Activated CD4-positive, alpha-beta T cell treated with anti-CD3 and anti-CD28 coated beads, Interleukin-2, amount 10 ng/mL, durations not matched to agents 7 days and 5 days (primary cell): Measurements from ENCODE around the gene ALKBH4. TPM values are rescaled to one million over a fixed set of nuclear protein-coding genes. Genes with fewer than 3 reads are reported as not detected.

Experiments
- CTCF ChIA-PET: fragments of 350-600 bp; sonication (Branson Sonifier 250); formaldehyde crosslinking; loops from one replicate; lab custom pipeline; 2021; ENCODE audit warnings: antibody characterized with exemption; lab: Charles Lee
- POLR2A ChIA-PET: fragments of 350-600 bp; sonication (Branson Sonifier 250); formaldehyde crosslinking; loops from one replicate; lab custom pipeline; 2021; ENCODE audit warnings: antibody characterized with exemption; lab: Charles Lee
- DNase-seq: peaks from one replicate; pipeline ENCODE4 v3.0.0-alpha.2; 2020
- H3K27ac Mint-ChIP-seq: one replicate; pipeline ENCODE4 v1.8.0; 2021; ENCODE audit warnings: mild to moderate bottlenecking, moderate library complexity, mixed read lengths
- H3K27me3 Mint-ChIP-seq: one replicate; pipeline ENCODE4 v1.8.0; 2021; ENCODE audit warnings: mixed read lengths
- H3K36me3 Mint-ChIP-seq: one replicate; pipeline ENCODE4 v1.8.0; 2021; ENCODE audit warnings: low read depth, mixed read lengths
- H3K4me1 Mint-ChIP-seq: one replicate; pipeline ENCODE4 v1.8.0; 2021; ENCODE audit warnings: mixed read lengths
- H3K4me3 Mint-ChIP-seq: one replicate; pipeline ENCODE4 v1.8.0; 2021; ENCODE audit warnings: mild to moderate bottlenecking, moderate library complexity, mixed read lengths
- H3K9me3 Mint-ChIP-seq: one replicate; pipeline ENCODE4 v1.8.0; 2021; ENCODE audit warnings: mixed read lengths
- total RNA-seq, 2 experiments: library from RNA; stranded (reverse); gene quantifications; one replicate each; pipeline ENCODE4 v1.2.3, GENCODE V29; 2021

ALKBH4 gene
- total RNA-seq, 2 experiments from 2014 or later: 10.5 to 12.9 TPM

GRCh38 chr7:102471791-102472125, 7.1 kb upstream of the ALKBH4 start:
- Mint-ChIP-seq H3K4me3 (no peak overlapping the region), H3K36me3 (peaks cover 5% of the 10 kb centered on the region), H3K27me3 (no peaks in the 10 kb centered on the region), H3K4me1 (peaks cover 2% of the 10 kb centered on the region), H3K27ac (no peak overlapping the region), H3K9me3 (no peaks in the 10 kb centered on the region)
- DNase-seq: no peak
- ChIA-PET CTCF (no interaction called here), POLR2A (no interaction called here)

GRCh38 chr7:102469972-102470825, 5.5 kb upstream of the ALKBH4 start:
- Mint-ChIP-seq H3K27me3 (no peaks in the 10 kb centered on the region), H3K4me1 (peaks cover 12% of the 10 kb centered on the region), H3K4me3 (no peak overlapping the region), H3K36me3 (peaks cover 6% of the 10 kb centered on the region), H3K27ac (no peak overlapping the region), H3K9me3 (no peaks in the 10 kb centered on the region)
- CTCF ChIA-PET: no interaction called here
- DNase-seq: no peak
- POLR2A ChIA-PET: no interaction called here

- no peaks in the 10 kb centered on the region for H3K9me3 Mint-ChIP-seq
- no peak overlapping the region for H3K4me3 Mint-ChIP-seq
- no peak for DNase-seq
- CTCF ChIA-PET: no interaction called here
- no peak overlapping the region for H3K27ac Mint-ChIP-seq
- peaks cover 6% of the 10 kb centered on the region for H3K36me3 Mint-ChIP-seq
- peaks cover 12% of the 10 kb centered on the region for H3K4me1 Mint-ChIP-seq
- no peaks in the 10 kb centered on the region for H3K27me3 Mint-ChIP-seq
- POLR2A ChIA-PET: no interaction called here
These were observed 4.8 kb upstream of the ALKBH4 start for GRCh38 chr7:102469351-102469971.

GRCh38 chr7:102468478-102469350, 4.1 kb upstream of the ALKBH4 start:
- Mint-ChIP-seq H3K36me3 (peaks cover 6% of the 10 kb centered on the region), H3K4me3 (no peak overlapping the region), H3K27ac (peak overlapping the region; percentile 62), H3K9me3 (no peaks in the 10 kb centered on the region), H3K27me3 (no peaks in the 10 kb centered on the region), H3K4me1 (peaks cover 17% of the 10 kb centered on the region)
- ChIA-PET CTCF (no interaction called here), POLR2A (no interaction called here)
- DNase-seq: no peak

- peaks cover 6% of the 10 kb centered on the region for H3K36me3 Mint-ChIP-seq
- H3K4me1 Mint-ChIP-seq: peaks cover 21% of the 10 kb centered on the region
- no peaks in the 10 kb centered on the region for H3K9me3 Mint-ChIP-seq
- no peak overlapping the region for H3K4me3 Mint-ChIP-seq
- H3K27me3 Mint-ChIP-seq: no peaks in the 10 kb centered on the region
- ChIA-PET POLR2A (no interaction called here), CTCF (interaction anchor here (1.5 kb wide), 1 partner anchor 42 kb away, joined by 3 read pairs; no protein-coding TSS in a partner anchor)
- DNase-seq: no peak
- H3K27ac Mint-ChIP-seq: no peak overlapping the region
These were observed 3.2 kb upstream of the ALKBH4 start for GRCh38 chr7:102467581-102468477.

GRCh38 chr7:102466097-102466496, 1.4 kb upstream of the ALKBH4 start:
- Mint-ChIP-seq H3K9me3 (no peaks in the 10 kb centered on the region), H3K4me1 (peaks cover 26% of the 10 kb centered on the region), H3K27me3 (no peaks in the 10 kb centered on the region), H3K36me3 (peaks cover 4% of the 10 kb centered on the region), H3K27ac (no peak overlapping the region), H3K4me3 (peak overlapping the region; percentile 96)
- ChIA-PET CTCF (interaction anchor here (0.6 to 1.5 kb wide), 2 partner anchors 18 to 41 kb away, joined by 3 read pairs; no protein-coding TSS in a partner anchor), POLR2A (no interaction called here)
- no peak for DNase-seq

DNA sequence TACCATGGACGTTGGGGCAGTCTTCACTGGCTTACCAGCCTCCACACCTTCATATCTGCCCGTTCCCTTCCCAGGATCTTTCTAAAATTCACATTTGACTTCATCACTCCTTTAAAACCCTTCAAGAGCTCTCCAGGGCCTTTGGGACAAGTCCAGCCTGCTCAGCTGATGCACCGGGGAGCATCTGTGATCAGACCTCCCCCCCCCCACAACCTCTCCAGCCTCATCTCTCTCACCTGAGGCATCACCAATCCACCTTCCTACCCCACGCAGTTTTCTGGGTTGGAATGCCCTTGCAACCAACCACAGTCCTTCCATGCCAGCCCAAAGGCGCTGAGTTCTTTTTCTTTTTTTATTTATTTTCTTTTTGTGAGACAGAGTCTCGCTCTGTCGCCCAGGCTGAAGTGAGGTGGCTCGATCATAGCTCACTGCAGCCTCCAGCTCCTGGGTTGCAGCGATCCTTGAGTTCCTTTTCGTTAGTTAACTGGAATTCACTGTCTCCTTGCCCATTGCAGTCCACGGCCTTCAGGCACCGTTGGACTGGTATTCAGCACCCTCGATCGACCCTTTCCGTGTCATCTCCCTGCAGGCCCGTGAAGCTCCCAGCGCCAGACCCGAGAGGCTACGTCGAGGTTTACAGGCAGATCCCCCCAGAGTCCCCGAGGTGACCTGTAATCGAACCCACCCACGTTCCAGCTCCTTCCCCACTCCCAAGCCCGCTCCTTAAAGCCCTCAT, 654 bp downstream of the ALKBH4 start:
- no peak for DNase-seq
- POLR2A ChIA-PET: no interaction called here
- peak overlapping the region; percentile 96 for H3K4me3 Mint-ChIP-seq
- CTCF ChIA-PET: interaction anchor here (0.7 to 2.0 kb wide), 5 partner anchors 16 to 66 kb away, joined by 3 to 7 read pairs (median 4); no protein-coding TSS in a partner anchor
- peak overlapping the region; percentile 91 for H3K27ac Mint-ChIP-seq
- no peaks in the 10 kb centered on the region for H3K9me3 Mint-ChIP-seq
- peaks cover 2% of the 10 kb centered on the region for H3K36me3 Mint-ChIP-seq
- H3K4me1 Mint-ChIP-seq: peaks cover 26% of the 10 kb centered on the region
- H3K27me3 Mint-ChIP-seq: no peaks in the 10 kb centered on the region

GRCh38 chr7:102460467-102460866, 4.2 kb downstream of the ALKBH4 start:
- no peak overlapping the region for H3K27ac Mint-ChIP-seq
- no peak overlapping the region for H3K4me3 Mint-ChIP-seq
- no peaks in the 10 kb centered on the region for H3K9me3 Mint-ChIP-seq
- DNase-seq: no peak
- H3K36me3 Mint-ChIP-seq: peaks cover 6% of the 10 kb centered on the region
- H3K4me1 Mint-ChIP-seq: peaks cover 15% of the 10 kb centered on the region
- ChIA-PET CTCF (interaction anchor here (0.6 kb wide), 1 partner anchor 21 kb away, joined by 3 read pairs; no protein-coding TSS in a partner anchor), POLR2A (interaction anchor here (1.4 kb wide), 1 partner anchor 12 kb away, joined by 5 read pairs; no protein-coding TSS in a partner anchor)
- no peaks in the 10 kb centered on the region for H3K27me3 Mint-ChIP-seq

DNA sequence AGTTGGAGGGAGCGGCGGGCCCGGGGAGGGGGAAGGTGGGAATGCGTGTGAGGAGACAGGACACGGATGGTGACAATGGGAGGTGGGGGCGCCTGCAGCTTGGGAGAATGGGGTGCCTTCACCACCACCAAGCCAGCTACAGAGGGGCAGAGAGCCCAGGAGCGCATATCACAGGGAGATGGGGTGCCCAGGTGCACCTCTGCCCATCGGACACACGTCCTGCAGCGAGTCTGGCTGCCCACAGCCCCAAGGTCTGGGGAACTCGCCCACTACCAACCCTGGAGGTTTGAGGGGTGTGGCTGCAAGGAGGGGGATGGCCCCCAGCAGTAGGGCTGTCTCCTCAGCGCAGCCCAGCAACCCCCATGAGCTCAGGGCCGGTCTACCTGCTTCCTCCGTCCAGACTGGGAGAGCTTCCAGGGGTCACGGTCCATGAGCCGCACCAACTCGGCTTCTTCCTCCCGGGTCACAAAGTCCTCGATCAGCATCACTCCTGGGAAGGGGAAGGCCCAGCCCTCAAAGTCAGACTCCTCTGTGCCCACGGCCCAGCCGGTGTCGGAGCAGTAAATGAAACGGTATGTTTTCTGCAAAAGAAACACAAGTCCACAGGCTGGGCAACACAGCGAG, 5.3 kb downstream of the ALKBH4 start:
- Mint-ChIP-seq H3K4me3 (no peak overlapping the region), H3K27me3 (no peaks in the 10 kb centered on the region), H3K36me3 (peaks cover 6% of the 10 kb centered on the region), H3K9me3 (no peaks in the 10 kb centered on the region), H3K27ac (no peak overlapping the region), H3K4me1 (peaks cover 14% of the 10 kb centered on the region)
- ChIA-PET CTCF (no interaction called here), POLR2A (interaction anchor here (1.4 kb wide), 1 partner anchor 11 kb away, joined by 5 read pairs; no protein-coding TSS in a partner anchor)
- DNase-seq: no peak

DNA sequence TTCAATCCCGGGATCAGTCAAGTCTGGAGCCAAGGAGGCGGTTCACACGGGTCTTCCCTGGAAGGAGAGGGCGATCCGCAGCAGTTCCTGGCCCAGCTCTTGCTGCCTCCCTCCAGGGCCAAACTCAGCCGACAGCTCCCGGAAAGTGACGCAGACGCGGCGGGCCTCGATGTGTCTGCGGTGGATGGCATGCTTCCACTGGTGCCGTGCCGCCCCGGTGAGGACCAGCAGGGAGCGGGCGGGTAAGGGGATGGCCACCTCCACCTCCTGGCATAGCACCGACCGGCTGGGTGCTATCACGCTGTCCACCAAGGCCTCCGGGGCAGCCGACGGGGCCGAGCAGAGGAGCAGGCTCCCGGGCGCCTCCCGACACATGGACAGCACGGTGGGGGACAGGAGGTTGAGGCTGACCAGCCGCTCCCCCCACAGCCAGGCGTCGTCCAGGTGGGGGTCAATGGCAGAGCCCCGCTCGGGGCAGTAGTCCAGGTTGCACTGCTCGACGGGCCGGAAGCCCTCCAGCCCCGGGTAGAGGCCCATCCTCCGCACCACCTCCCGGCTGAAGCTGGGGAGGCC, 7.2 kb downstream of the ALKBH4 start:
- peaks cover 6% of the 10 kb centered on the region for H3K36me3 Mint-ChIP-seq
- CTCF ChIA-PET: interaction anchor here (1.2 kb wide), 1 partner anchor 48 kb away, joined by 6 read pairs; no protein-coding TSS in a partner anchor

DNA sequence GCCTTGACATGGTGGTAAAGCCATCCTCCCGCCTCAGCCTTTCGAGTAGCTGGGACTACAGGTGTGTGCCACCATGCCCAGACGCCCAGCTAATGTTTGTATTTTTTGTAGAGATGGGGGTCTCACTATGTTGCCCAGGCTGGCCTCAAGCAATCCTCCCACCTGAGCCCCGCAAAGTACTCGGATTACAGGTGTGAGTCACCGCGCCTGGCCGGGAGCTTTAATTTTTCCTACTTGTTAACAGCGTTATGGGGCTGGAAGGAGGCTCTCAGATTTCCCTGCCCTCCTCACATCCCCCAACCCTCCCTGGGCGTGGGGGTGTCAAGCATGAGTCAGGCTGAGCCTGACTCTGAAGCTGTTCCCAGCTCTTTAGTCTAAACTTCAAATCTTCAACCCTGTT, 8.3 kb downstream of the ALKBH4 start:
- no peak for DNase-seq
- ChIA-PET CTCF (interaction anchor here (0.8 to 1.2 kb wide), 3 partner anchors 18 to 47 kb away, joined by 3 to 6 read pairs (median 3); no protein-coding TSS in a partner anchor), POLR2A (no interaction called here)
- Mint-ChIP-seq H3K27ac (no peak overlapping the region), H3K9me3 (no peaks in the 10 kb centered on the region), H3K27me3 (no peaks in the 10 kb centered on the region), H3K4me3 (no peak overlapping the region), H3K4me1 (no peaks in the 10 kb centered on the region), H3K36me3 (peaks cover 6% of the 10 kb centered on the region)

More for the DNA sequence above, 7.2 kb downstream of the ALKBH4 start:
- H3K27me3 Mint-ChIP-seq: no peaks in the 10 kb centered on the region
- H3K4me3 Mint-ChIP-seq: no peak overlapping the region
- no peak for DNase-seq
- POLR2A ChIA-PET: no interaction called here
- H3K4me1 Mint-ChIP-seq: peaks cover under 1% of the 10 kb centered on the region
- no peak overlapping the region for H3K27ac Mint-ChIP-seq
- no peaks in the 10 kb centered on the region for H3K9me3 Mint-ChIP-seq
